Fibroblast of skin of right biceps (primary cell): ENCODE measurements around the gene TNK1.
A peak's percentile ranks its signal among the peaks of the same experiment; 100 is the strongest.

Experiments
- DNase-seq: peaks from one replicate; pipeline ENCODE4 v3.0.0-alpha.2; 2013

TNK1 gene

GRCh38 chr17:7392696-7393612 is 12.1 kb downstream of the TNK1 start:
- no peak for DNase-seq

GRCh38 chr17:7393613-7394451 is 12.9 kb downstream of the TNK1 start:
- DNase-seq = peak; percentile 22

GRCh38 chr17:7394452-7395191 is 13.7 kb downstream of the TNK1 start, which contains the start of gene PLSCR3:
TSS of gene PLSCR3 (minus strand) at chr17:7394525. CDS start at chr17:7394110, 415 bp downstream.
- peak; percentile 85 for DNase-seq

GRCh38 chr17:7396147-7396546 is 15.3 kb downstream of the TNK1 start:
- DNase-seq = no peak

- no peak for DNase-seq
Measured at GRCh38 chr17:7398612-7399011, 17.7 kb downstream of the TNK1 start.

GRCh38 chr17:7403043-7403726 is 22.3 kb downstream of the TNK1 start:
- no peak for DNase-seq

GRCh38 chr17:7403727-7403976 is 22.8 kb downstream of the TNK1 start:
- DNase-seq = no peak

- DNase-seq = peak; percentile 100
Measured at GRCh38 chr17:7403977-7404736, 23.3 kb downstream of the TNK1 start, which contains the start of gene TMEM256. TSS of gene TMEM256 (minus strand) at chr17:7404097. CDS start at chr17:7404084, 13 bp downstream.

GRCh38 chr17:7404737-7405349 is 24.0 kb downstream of the TNK1 start:
- DNase-seq = no peak

GRCh38 chr17:7405350-7406234 is 24.7 kb downstream of the TNK1 start:
- DNase-seq = peak; percentile 21

- no peak for DNase-seq
Measured at GRCh38 chr17:7406235-7406825, 25.4 kb downstream of the TNK1 start.

GRCh38 chr17:7407082-7407481 is 26.2 kb downstream of the TNK1 start:
- no peak for DNase-seq

- no peak for DNase-seq
Measured at GRCh38 chr17:7407485-7408251, 26.8 kb downstream of the TNK1 start, which contains the start of gene NLGN2. TSS of gene NLGN2 (plus strand) at chr17:7407845. CDS start at chr17:7408256, 411 bp downstream.

- DNase-seq = no peak
Measured at GRCh38 chr17:7408252-7408727, 27.4 kb downstream of the TNK1 start.

- DNase-seq = no peak
Measured at GRCh38 chr17:7408863-7409262, 28.0 kb downstream of the TNK1 start.

GRCh38 chr17:7409716-7410115 is 28.8 kb downstream of the TNK1 start:
- no peak for DNase-seq

GRCh38 chr17:7410634-7411426 is 29.9 kb downstream of the TNK1 start:
- DNase-seq = no peak

- DNase-seq = no peak
Measured at GRCh38 chr17:7411427-7411750, 30.5 kb downstream of the TNK1 start.
